ENCODE data around the gene C1orf159.

Gene C1orf159

GRCh38 chr1:1134300-1134970 lies 18.5 kb upstream of the C1orf159 start:
- H3K27ac ChIP-seq, result no peak overlapping the region
- DNase-seq, result no peak
- intact Hi-C loops (cut with DNase I; ENCODE audit: low total_unique reads), result no loop called here
- H3K4me1 ChIP-seq, result peaks cover 0 to 13% (median 0%) of the 10 kb centered on the region in 4 donors
- no peaks in the 10 kb centered on the region for H3K36me3 ChIP-seq
- H3K4me3 ChIP-seq, result no peak overlapping the region
- TF ChIP-seq CTCF (IDR thresholded peaks at IDR 0.05), result no peak
- H3K9me3 ChIP-seq, result no peaks in the 10 kb centered on the region
- peaks cover 0 to 70% of the 10 kb centered on the region in 2 donors for H3K27me3 ChIP-seq

- peaks cover 0 to 80% of the 10 kb centered on the region in 2 donors for H3K27me3 ChIP-seq
- H3K36me3 ChIP-seq, result no peaks in the 10 kb centered on the region
- no peak overlapping the region for H3K27ac ChIP-seq
- intact Hi-C loops (cut with DNase I; ENCODE audit: low total_unique reads), result no loop called here
- no peak for TF ChIP-seq CTCF (IDR thresholded peaks at IDR 0.05)
- H3K4me1 ChIP-seq, result peaks cover 0 to 13% (median 0%) of the 10 kb centered on the region in 4 donors
- no peak for DNase-seq
- H3K4me3 ChIP-seq, result no peak overlapping the region
- no peaks in the 10 kb centered on the region for H3K9me3 ChIP-seq
Measured at GRCh38 chr1:1132956-1133750, 17.3 kb upstream of the C1orf159 start.

GRCh38 chr1:1132042-1132950 lies 16.4 kb upstream of the C1orf159 start:
- Histone ChIP-seq H3K4me3 (no peak overlapping the region), H3K9me3 (no peaks in the 10 kb centered on the region), H3K36me3 (no peaks in the 10 kb centered on the region), H3K27me3 (peaks cover 0 to 80% of the 10 kb centered on the region in 2 donors), H3K4me1 (peaks cover 0 to 13% (median 0%) of the 10 kb centered on the region in 4 donors), H3K27ac (no peak overlapping the region)
- TF ChIP-seq CTCF (IDR thresholded peaks at IDR 0.05), result no peak
- no peak for DNase-seq
- intact Hi-C loops (cut with DNase I; ENCODE audit: low total_unique reads), result no loop called here

- DNase-seq, result no peak
- peaks cover 0 to 62% of the 10 kb centered on the region in 2 donors for H3K27me3 ChIP-seq
- no peak for TF ChIP-seq CTCF (IDR thresholded peaks at IDR 0.05)
- H3K9me3 ChIP-seq, result no peaks in the 10 kb centered on the region
- no peak overlapping the region for H3K4me3 ChIP-seq
- intact Hi-C loops (cut with DNase I; ENCODE audit: low total_unique reads), result no loop called here
- no peak overlapping the region for H3K27ac ChIP-seq
- H3K36me3 ChIP-seq, result no peaks in the 10 kb centered on the region
- peaks cover 0 to 9% (median 0%) of the 10 kb centered on the region in 4 donors for H3K4me1 ChIP-seq
Measured at GRCh38 chr1:1130206-1131120, 14.6 kb upstream of the C1orf159 start.

All from tibial artery (tissue), 4 donors.